Ascending aorta (tissue), 2 donors: ENCODE results near the gene SIRT5. TPM values are rescaled to one million over a fixed set of nuclear protein-coding genes. Genes with fewer than 3 reads are reported as not detected.

Source experiments
- DNase-seq, 2 donors: peaks; one replicate each; pipeline ENCODE4 v3.0.0-alpha.2; 2019; ENCODE audit warnings: low spot score in 2 of 2
- H3K27ac ChIP-seq, 2 donors: fragments of 200-600 bp; sonication (generic); one replicate each; pipeline ENCODE4 v1.5.1; 2016 to 2017; ENCODE audit warnings: mild to moderate bottlenecking in 1 of 2
- H3K27me3 ChIP-seq: fragments of 200-600 bp; sonication (generic); one replicate; pipeline ENCODE4 v1.5.1; 2017
- H3K36me3 ChIP-seq, 2 donors: fragments of 200-600 bp; sonication (generic); one replicate each; pipeline ENCODE4 v1.5.1; 2016
- H3K4me1 ChIP-seq, 2 donors: fragments of 200-600 bp; sonication (generic); one replicate each; pipeline ENCODE4 v1.5.1; 2016 to 2017; ENCODE audit warnings: mild to moderate bottlenecking in 1 of 2
- H3K4me3 ChIP-seq, 2 donors: fragments of 200-600 bp; sonication (generic); one replicate each; pipeline ENCODE4 v1.5.1; 2016 to 2017; ENCODE audit warnings: mild to moderate bottlenecking in 1 of 2
- H3K9me3 ChIP-seq, 2 donors: fragments of 200-600 bp; sonication (generic); one replicate each; pipeline ENCODE4 v1.5.1; 2016
- intact Hi-C: fragments of 100-400 bp; cut with DNase I; formaldehyde crosslinking; loops from one replicate; pipeline ENCODE4 v1.15.1; 2023
- total RNA-seq: library from RNA; depleted of rRNA; stranded (reverse); fragments of >200 nt; gene quantifications from one replicate; pipeline ENCODE4 v1.1.0, GENCODE V29; 2016
- TF ChIP-seq, protein P1 (sequence below), 3 experiments: fragments of 200-600 bp in 2 of 3; fragments of 450-650 bp in 1 of 3; sonication (generic) in 2 of 3; IDR thresholded peaks; one replicate each; pipeline ENCODE4 v1.5.1; 2016 to 2019; ENCODE audit warnings: antibody characterized with exemption in 3 of 3, mild to moderate bottlenecking in 1 of 3, moderate library complexity in 1 of 3

SIRT5 gene
- total RNA-seq, 1 donor from 2014 or later, result 3.0 TPM

DNA sequence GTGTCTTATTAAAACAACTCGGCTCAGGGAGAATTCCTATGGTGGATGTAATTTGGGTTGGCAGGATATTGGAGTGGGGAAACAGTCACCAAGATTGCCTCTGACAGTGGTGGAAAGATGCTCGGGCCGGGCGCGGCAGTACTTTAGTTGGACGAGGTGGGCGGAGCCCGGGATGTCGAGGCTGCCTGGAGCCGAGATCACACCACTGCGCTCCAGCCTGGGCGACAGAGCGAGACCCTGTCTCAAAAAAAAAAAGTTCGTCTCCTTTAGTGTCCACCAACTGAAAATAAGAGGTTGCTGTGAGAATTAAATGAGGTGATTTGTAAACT lies 41.4 kb downstream of the SIRT5 start:
- peaks cover 33 to 39% of the 10 kb centered on the region in 2 donors for H3K36me3 ChIP-seq
- no peaks in the 10 kb centered on the region for H3K27me3 ChIP-seq
- H3K9me3 ChIP-seq, result no peaks in the 10 kb centered on the region
- H3K4me3 ChIP-seq, result peak overlapping the region; percentile 82 to 97
- peaks cover 0 to 17% of the 10 kb centered on the region in 2 donors for H3K4me1 ChIP-seq
- DNase-seq, result peak in 1 of 2 donors; percentile 76
- intact Hi-C loops, result loop anchor here (1.0 to 2.0 kb wide), 4 partner anchors 41 to 199 kb away; partner anchors contain the start of genes MCUR1 and SIRT5
- H3K27ac ChIP-seq, result peak overlapping the region; percentile 92 to 95
- TF ChIP-seq, protein P1, sequence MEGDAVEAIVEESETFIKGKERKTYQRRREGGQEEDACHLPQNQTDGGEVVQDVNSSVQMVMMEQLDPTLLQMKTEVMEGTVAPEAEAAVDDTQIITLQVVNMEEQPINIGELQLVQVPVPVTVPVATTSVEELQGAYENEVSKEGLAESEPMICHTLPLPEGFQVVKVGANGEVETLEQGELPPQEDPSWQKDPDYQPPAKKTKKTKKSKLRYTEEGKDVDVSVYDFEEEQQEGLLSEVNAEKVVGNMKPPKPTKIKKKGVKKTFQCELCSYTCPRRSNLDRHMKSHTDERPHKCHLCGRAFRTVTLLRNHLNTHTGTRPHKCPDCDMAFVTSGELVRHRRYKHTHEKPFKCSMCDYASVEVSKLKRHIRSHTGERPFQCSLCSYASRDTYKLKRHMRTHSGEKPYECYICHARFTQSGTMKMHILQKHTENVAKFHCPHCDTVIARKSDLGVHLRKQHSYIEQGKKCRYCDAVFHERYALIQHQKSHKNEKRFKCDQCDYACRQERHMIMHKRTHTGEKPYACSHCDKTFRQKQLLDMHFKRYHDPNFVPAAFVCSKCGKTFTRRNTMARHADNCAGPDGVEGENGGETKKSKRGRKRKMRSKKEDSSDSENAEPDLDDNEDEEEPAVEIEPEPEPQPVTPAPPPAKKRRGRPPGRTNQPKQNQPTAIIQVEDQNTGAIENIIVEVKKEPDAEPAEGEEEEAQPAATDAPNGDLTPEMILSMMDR (IDR thresholded peaks at IDR 0.05), result no peak

DNA sequence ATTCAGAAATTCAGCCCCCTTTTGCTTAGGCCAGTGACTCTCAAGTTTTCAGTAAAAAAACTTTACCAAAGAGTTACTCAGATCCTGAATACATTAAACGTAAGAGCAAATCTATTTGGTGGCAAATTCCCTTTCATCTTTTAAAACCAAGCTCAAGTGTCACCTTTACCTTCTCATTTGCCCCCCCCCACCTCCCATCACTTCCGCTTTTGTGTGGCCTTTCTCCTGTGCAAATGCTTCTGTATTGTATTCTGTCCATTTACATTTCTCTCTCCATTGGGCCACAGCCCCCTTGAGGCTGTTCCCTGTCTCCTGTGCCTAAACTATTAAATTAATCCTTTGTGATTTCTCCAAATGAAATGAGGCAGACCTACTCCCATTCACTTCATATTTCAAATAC lies 42.7 kb downstream of the SIRT5 start:
- Histone ChIP-seq H3K9me3 (no peaks in the 10 kb centered on the region), H3K4me3 (peak overlapping the region in 1 of 2 donors; percentile 97), H3K36me3 (peaks cover 37 to 52% of the 10 kb centered on the region in 2 donors), H3K27me3 (no peaks in the 10 kb centered on the region), H3K27ac (peak overlapping the region; percentile 92 to 95), H3K4me1 (peaks cover 0 to 17% of the 10 kb centered on the region in 2 donors)
- TF ChIP-seq, protein P1 (IDR thresholded peaks at IDR 0.05), result no peak
- intact Hi-C loops, result no loop called here
- no peak for DNase-seq

DNA sequence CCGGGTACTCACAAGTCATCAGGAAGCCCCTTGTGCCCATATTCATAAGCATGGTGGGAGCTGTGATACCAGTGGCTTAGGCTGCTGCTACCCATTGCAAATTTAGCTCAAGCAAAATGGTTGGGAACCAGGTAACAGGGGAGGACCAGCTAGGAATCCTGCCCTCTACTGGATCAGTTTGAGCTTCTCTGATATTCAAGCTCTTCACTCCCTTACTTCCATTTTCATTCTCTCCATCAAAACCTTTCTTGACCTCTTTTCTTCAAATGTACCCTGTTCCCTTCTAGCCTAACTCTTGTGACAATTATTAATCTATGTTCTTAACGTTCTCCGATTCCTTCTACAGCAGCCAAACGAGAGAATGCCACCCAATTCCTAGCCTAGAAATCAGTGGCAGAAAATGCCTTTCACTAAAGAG lies 50.5 kb downstream of the SIRT5 start:
- no peak for DNase-seq
- H3K27ac ChIP-seq, result no peak overlapping the region
- no peaks in the 10 kb centered on the region for H3K9me3 ChIP-seq
- H3K36me3 ChIP-seq, result peaks cover 59 to 82% of the 10 kb centered on the region in 2 donors
- no peaks in the 10 kb centered on the region for H3K4me1 ChIP-seq
- H3K4me3 ChIP-seq, result no peak overlapping the region
- intact Hi-C loops, result no loop called here
- H3K27me3 ChIP-seq, result no peaks in the 10 kb centered on the region
- TF ChIP-seq, protein P1 (IDR thresholded peaks at IDR 0.05), result peak in 2 of 3 experiments; percentile 21 to 28

DNA sequence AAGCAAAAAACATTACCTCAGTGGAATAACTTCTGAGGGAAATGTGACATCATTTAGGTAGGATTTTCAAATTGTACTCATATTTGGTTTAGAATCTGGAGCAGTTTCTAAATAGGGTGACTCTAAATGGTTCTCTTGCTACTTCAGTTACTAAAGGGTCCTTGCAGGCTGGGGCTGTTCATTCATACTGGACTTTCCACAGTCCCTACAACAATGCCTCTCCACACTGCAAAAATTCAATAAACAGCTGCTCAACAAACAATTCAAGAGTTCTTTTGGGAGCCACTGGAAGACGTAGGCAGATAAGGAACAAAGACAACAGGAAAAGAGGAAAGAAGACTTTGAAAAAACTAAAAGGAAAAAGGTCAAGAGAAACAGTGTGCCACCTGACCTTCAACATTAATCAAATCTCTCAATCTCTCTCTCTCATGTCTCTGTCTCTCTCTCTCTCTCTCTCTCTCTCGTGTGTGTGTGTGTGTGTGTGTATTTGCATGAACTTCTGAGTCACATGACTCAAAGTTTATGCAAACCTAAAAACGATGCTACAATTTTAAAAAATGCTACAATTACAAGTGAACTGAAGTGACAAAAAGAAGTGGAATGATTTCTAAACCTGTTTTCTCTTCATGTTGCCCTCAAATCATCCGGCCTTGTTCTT lies 55.2 kb downstream of the SIRT5 start:
- Histone ChIP-seq H3K27me3 (no peaks in the 10 kb centered on the region), H3K36me3 (peaks cover 42 to 60% of the 10 kb centered on the region in 2 donors), H3K9me3 (no peaks in the 10 kb centered on the region), H3K27ac (peak overlapping the region; percentile 24 to 51), H3K4me3 (no peak overlapping the region), H3K4me1 (peaks cover 0 to 5% of the 10 kb centered on the region in 2 donors)
- TF ChIP-seq, protein P1 (IDR thresholded peaks at IDR 0.05), result no peak
- intact Hi-C loops, result no loop called here
- DNase-seq, result no peak

DNA sequence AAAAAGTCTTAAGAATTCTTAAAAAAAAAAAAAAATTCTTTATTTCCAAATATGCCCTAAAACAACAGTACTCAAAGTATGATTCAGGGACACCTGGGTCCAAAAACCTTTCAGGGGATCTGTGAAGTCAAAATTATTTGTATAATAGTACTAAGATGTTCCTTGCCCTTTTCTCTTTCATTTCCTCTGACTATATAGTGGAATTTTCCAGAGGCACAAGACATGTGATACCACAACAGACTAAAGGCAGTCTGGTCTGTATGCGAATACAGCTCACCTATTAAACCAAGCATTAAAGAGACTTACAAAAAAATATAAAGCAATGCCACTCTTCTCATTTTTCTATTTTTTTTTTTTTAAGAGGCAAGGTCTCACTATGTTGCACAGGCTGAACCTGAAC lies 56.1 kb downstream of the SIRT5 start:
- DNase-seq, result no peak
- Histone ChIP-seq H3K9me3 (no peaks in the 10 kb centered on the region), H3K36me3 (peaks cover 34 to 54% of the 10 kb centered on the region in 2 donors), H3K27me3 (no peaks in the 10 kb centered on the region), H3K4me3 (no peak overlapping the region), H3K27ac (peak overlapping the region in 1 of 2 donors; percentile 51), H3K4me1 (peaks cover 0 to 5% of the 10 kb centered on the region in 2 donors)
- TF ChIP-seq, protein P1 (IDR thresholded peaks at IDR 0.05), result no peak
- intact Hi-C loops, result no loop called here
